GM23338 (cell line): ENCODE results near the gene GPC6.

Experiments
- CREB1 ChIP-seq: fragments of 250-450 bp; sonication (Bioruptor Pico); IDR thresholded peaks from 2 replicates; pipeline ENCODE4 v1.5.0; 2020; ENCODE audit warnings: low read depth, mild to moderate bottlenecking, moderate library complexity
- CTCF ChIP-seq, 2 experiments: fragments of 200-600 bp in 1 of 2; sonication (generic) in 1 of 2; conservative IDR thresholded peaks; 2 replicates each; pipeline versions ENCODE4 v1.5.1 to v1.6.1; 2016 to 2017; ENCODE audit warnings: antibody characterized with exemption in 2 of 2, low read depth in 2 of 2, mild to moderate bottlenecking in 2 of 2, moderate library complexity in 1 of 2
- ETS1 ChIP-seq: IDR thresholded peaks from 2 replicates; pipeline ENCODE4 v1.6.1; 2016; ENCODE audit warnings: antibody characterized with exemption
- EZH2 ChIP-seq: fragments of 200-600 bp; sonication (generic); IDR thresholded peaks from one replicate; pipeline ENCODE4 v1.8.0; 2017; ENCODE audit warnings: antibody characterized with exemption, mild to moderate bottlenecking, low read depth; ENCODE audit not compliant: unreplicated experiment
- EZH2phosphoT487 ChIP-seq: fragments of 200-600 bp; sonication (generic); IDR thresholded peaks from one replicate; pipeline ENCODE4 v1.8.1; 2018; ENCODE audit warnings: antibody characterized with exemption; ENCODE audit not compliant: unreplicated experiment
- JUNB ChIP-seq: IDR thresholded peaks from one replicate; pipeline ENCODE4 v1.6.1; 2016; ENCODE audit warnings: antibody characterized with exemption; ENCODE audit not compliant: unreplicated experiment
- NANOG ChIP-seq: IDR thresholded peaks from 2 replicates; pipeline ENCODE4 v1.6.1; 2016; ENCODE audit warnings: antibody characterized with exemption, borderline replicate concordance
- POLR2AphosphoS5 ChIP-seq: IDR thresholded peaks from 2 replicates; pipeline ENCODE4 v1.6.1; 2016; ENCODE audit warnings: antibody characterized with exemption, low read depth
- REST ChIP-seq: IDR thresholded peaks from one replicate; pipeline ENCODE4 v1.6.1; 2018; ENCODE audit warnings: antibody characterized with exemption; ENCODE audit not compliant: unreplicated experiment
- ZNF114 ChIP-seq: fragments of 250-450 bp; sonication (Bioruptor Pico); IDR thresholded peaks from 2 replicates; pipeline ENCODE4 v1.5.0; 2020; ENCODE audit warnings: mild to moderate bottlenecking, moderate library complexity
- ZNF331 ChIP-seq: fragments of 250-450 bp; sonication (Bioruptor Pico); IDR thresholded peaks from 2 replicates; pipeline ENCODE4 v1.5.0; 2020; ENCODE audit warnings: low read depth, mild to moderate bottlenecking, moderate library complexity

- TF ChIP-seq CTCF (conservative IDR thresholded peaks at IDR 0.05; ENCODE audit: low read depth in 2 of 2) (no peak), POLR2AphosphoS5 (no peak), CREB1 (no peak), EZH2phosphoT487 (no peak), EZH2 (no peak), REST (no peak), ZNF331 (CRISPR knock-in tag) (no peak), JUNB (no peak), NANOG (no peak), ZNF114 (CRISPR knock-in tag) (no peak), ETS1 (no peak)
Observed at GRCh38 chr13:94313321-94313910, 1086.8 kb downstream of the GPC6 start.
